Calu3 (cell line): ENCODE data around the gene SCNN1G. TPM values are rescaled to one million over a fixed set of nuclear protein-coding genes. Genes with fewer than 3 reads are reported as not detected.

ENCODE experiments used
- BruUV-seq: library from RNA; stranded (reverse); fragments of 400-500 nt; replicated peaks from 2 replicates; lab custom pipeline; 2021; lab: Mats Ljungman, UMichigan
- CTCF ChIA-PET: fragments of 300-600 bp; sonication (Branson Sonifier 250); formaldehyde crosslinking; loops from one replicate; lab custom pipeline; 2022; ENCODE audit warnings: antibody characterized with exemption; lab: Charles Lee
- DNase-seq: peaks from one replicate; pipeline ENCODE4 v3.0.0; 2022
- H3K27ac Mint-ChIP-seq: one replicate; pipeline ENCODE4 v1.8.0; 2022; ENCODE audit warnings: mixed read lengths; ENCODE audit not compliant: unreplicated experiment
- H3K27me3 Mint-ChIP-seq: one replicate; pipeline ENCODE4 v1.8.0; 2022; ENCODE audit warnings: mixed read lengths; ENCODE audit not compliant: unreplicated experiment
- H3K36me3 Mint-ChIP-seq: one replicate; pipeline ENCODE4 v1.8.0; 2022; ENCODE audit warnings: mild to moderate bottlenecking, moderate library complexity, mixed read lengths; ENCODE audit not compliant: insufficient read depth, unreplicated experiment
- H3K4me1 Mint-ChIP-seq: one replicate; pipeline ENCODE4 v1.8.0; 2022; ENCODE audit warnings: mild to moderate bottlenecking, low read depth, mixed read lengths; ENCODE audit not compliant: unreplicated experiment
- H3K4me3 Mint-ChIP-seq: one replicate; pipeline ENCODE4 v1.8.0; 2022; ENCODE audit warnings: mild to moderate bottlenecking, low read depth, moderate library complexity, mixed read lengths; ENCODE audit not compliant: unreplicated experiment
- H3K9me3 Mint-ChIP-seq: one replicate; pipeline ENCODE4 v1.8.0; 2022; ENCODE audit warnings: low read depth, mixed read lengths; ENCODE audit not compliant: unreplicated experiment
- CTCF ChIP-seq: fragments of 200-600 bp; IDR thresholded peaks from one replicate; pipeline ENCODE4 v1.8.0; 2022; ENCODE audit warnings: antibody characterized with exemption; ENCODE audit not compliant: unreplicated experiment
- intact Hi-C: fragments of 100-400 bp; cut with micrococcal nuclease; formaldehyde crosslinking; loops from one replicate; pipeline ENCODE4 v1.10.0; 2022; ENCODE audit not compliant: unreplicated experiment
- total RNA-seq: library from RNA; stranded (reverse); gene quantifications from 2 replicates; pipeline ENCODE4 v1.2.3, GENCODE V29; 2022

The SCNN1G gene
- total RNA-seq, 1 experiment from 2014 or later = not detected

DNA sequence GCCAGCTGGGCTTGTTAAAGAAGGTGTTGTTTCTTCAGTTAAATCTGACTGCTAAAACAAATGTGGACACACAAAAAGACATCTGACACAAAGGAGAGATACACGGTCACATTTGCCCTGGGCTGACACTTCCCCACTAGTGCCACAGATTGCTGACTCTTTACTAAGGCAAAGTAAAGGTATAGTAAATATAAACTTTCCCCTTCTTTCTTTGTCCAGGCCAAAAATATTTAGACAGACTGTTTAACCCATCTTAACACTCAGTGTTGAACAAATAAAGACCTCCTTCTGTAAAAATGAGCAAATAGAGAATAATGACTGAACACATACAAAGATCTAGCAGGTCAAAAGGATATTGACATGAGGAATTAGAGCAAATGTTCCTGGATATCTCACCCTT, 58.4 kb downstream of the SCNN1G start:
- H3K9me3 Mint-ChIP-seq = peaks cover 2% of the 10 kb centered on the region
- H3K4me3 Mint-ChIP-seq = no peak overlapping the region
- no peak for TF ChIP-seq CTCF
- H3K4me1 Mint-ChIP-seq = no peaks in the 10 kb centered on the region
- peaks cover 75% of the 10 kb centered on the region for H3K27me3 Mint-ChIP-seq
- intact Hi-C loops = no loop called here
- no peak overlapping the region for H3K27ac Mint-ChIP-seq
- DNase-seq = no peak
- no peaks in the 10 kb centered on the region for H3K36me3 Mint-ChIP-seq
- BruUV-seq = no TSS peak
- CTCF ChIA-PET = no interaction called here

DNA sequence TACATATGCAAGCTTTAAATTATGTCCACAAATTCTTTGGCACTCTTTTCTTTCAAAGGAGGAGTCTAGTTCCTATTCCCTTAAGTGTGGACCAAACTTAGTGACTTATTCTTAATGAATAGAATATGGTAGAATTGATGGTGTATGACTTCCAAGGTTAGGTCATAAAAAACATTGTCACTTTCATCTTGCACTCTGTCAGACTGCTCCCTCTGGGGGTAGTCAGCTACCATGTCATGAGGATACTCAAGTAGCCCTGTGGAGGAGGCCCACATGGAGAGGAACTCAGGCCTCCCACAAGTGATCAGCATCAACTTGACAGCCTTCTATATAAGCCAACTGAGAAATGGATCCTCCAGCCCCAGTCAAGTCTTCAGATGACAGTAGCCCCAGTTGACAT, 61.6 kb downstream of the SCNN1G start:
- Mint-ChIP-seq H3K9me3 (no peaks in the 10 kb centered on the region), H3K27me3 (peaks cover 63% of the 10 kb centered on the region), H3K4me3 (no peak overlapping the region), H3K27ac (no peak overlapping the region), H3K36me3 (no peaks in the 10 kb centered on the region), H3K4me1 (no peaks in the 10 kb centered on the region)
- CTCF ChIA-PET = no interaction called here
- BruUV-seq = no TSS peak
- TF ChIP-seq CTCF = no peak
- intact Hi-C loops = no loop called here
- DNase-seq = no peak

GRCh38 chr16:23245268-23245667, 62.7 kb downstream of the SCNN1G start:
- Mint-ChIP-seq H3K27me3 (peaks cover 57% of the 10 kb centered on the region), H3K36me3 (no peaks in the 10 kb centered on the region), H3K4me3 (no peak overlapping the region), H3K27ac (no peak overlapping the region), H3K9me3 (no peaks in the 10 kb centered on the region), H3K4me1 (no peaks in the 10 kb centered on the region)
- CTCF ChIA-PET = no interaction called here
- no peak for TF ChIP-seq CTCF
- DNase-seq = no peak
- intact Hi-C loops = no loop called here
- no TSS peak for BruUV-seq

- CTCF ChIA-PET = no interaction called here
- Mint-ChIP-seq H3K27me3 (peaks cover 25% of the 10 kb centered on the region), H3K27ac (no peak overlapping the region), H3K9me3 (no peaks in the 10 kb centered on the region), H3K4me1 (no peaks in the 10 kb centered on the region), H3K36me3 (no peaks in the 10 kb centered on the region), H3K4me3 (no peak overlapping the region)
- BruUV-seq = no TSS peak
- DNase-seq = no peak
- intact Hi-C loops = no loop called here
- TF ChIP-seq CTCF = no peak
Observed at GRCh38 chr16:23248261-23249194, 66.0 kb downstream of the SCNN1G start.
